AG20443 (cell line): ENCODE data around the gene PSORS1C2.

Experiments used
- DNase-seq: peaks from one replicate; pipeline ENCODE4 v3.0.0; 2012; ENCODE audit warnings: low spot score, mixed read lengths

Gene PSORS1C2

DNA sequence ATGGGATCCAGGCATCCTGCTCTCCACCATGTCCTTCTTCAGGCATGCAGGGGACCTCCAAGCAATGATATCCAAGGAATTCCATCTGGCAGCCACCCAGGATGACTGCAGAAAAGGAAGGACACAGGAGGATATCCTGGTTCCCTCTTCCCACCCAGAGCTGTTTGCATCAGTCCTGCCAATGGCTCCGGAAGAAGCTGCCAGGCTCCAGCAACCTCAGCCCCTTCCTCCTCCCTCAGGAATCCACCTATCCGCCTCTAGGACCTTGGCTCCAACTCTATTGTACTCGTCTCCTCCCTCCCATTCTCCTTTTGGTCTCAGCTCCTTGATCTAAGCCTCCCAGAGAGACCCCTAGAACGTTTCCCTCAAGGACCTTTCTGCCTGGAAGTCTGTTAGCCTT is 733 bp upstream of the PSORS1C2 start:
- peak; percentile 34 for DNase-seq

GRCh38 chr6:31135710-31136109 is 3.2 kb downstream of the PSORS1C2 start:
- no peak for DNase-seq

GRCh38 chr6:31132806-31133205 is 6.1 kb downstream of the PSORS1C2 start:
- DNase-seq, result no peak

DNA sequence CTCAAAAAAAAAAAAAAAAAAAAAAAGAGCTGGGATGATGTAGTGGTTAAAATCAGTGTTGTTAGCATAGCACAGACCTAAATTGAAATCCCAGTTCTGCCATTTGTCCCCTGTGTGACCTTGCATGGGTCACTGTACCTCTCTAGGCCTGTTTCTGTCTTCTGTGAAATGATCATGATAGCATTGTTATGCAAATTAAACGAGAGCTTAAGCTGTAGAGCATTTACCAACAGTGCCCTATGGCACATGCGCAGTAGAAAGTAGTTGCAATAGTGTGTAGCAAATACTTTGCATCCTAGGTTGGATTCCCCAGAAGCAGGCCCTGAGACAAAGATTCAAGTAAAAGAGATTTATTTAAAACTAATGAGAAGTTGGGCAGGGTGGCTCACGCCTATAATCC is 7.3 kb downstream of the PSORS1C2 start:
- DNase-seq, result no peak

DNA sequence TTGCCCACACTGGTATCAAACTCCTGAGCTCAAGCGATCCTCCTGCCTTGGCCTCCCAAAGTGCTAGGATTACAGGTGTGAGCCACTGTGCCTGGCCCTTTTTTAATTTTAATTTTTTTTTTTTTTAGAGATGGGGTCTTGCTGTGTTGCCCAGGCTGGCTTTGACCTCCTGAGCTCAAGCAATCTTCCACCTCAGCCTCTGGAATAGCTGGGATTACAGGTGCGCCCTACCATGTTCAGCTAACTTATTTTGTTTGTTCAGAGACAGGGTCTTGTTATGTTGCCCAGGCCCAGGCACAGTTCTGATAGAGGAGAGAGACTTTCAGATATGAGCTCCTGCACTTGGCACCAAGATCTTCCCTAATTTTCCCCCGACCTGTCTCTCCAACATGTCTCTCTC is 8.1 kb downstream of the PSORS1C2 start:
- no peak for DNase-seq

GRCh38 chr6:31129130-31129529 is 9.7 kb downstream of the PSORS1C2 start:
- no peak for DNase-seq

- DNase-seq, result peak; percentile 63
Measured at GRCh38 chr6:31128093-31128676, 10.7 kb downstream of the PSORS1C2 start.

DNA sequence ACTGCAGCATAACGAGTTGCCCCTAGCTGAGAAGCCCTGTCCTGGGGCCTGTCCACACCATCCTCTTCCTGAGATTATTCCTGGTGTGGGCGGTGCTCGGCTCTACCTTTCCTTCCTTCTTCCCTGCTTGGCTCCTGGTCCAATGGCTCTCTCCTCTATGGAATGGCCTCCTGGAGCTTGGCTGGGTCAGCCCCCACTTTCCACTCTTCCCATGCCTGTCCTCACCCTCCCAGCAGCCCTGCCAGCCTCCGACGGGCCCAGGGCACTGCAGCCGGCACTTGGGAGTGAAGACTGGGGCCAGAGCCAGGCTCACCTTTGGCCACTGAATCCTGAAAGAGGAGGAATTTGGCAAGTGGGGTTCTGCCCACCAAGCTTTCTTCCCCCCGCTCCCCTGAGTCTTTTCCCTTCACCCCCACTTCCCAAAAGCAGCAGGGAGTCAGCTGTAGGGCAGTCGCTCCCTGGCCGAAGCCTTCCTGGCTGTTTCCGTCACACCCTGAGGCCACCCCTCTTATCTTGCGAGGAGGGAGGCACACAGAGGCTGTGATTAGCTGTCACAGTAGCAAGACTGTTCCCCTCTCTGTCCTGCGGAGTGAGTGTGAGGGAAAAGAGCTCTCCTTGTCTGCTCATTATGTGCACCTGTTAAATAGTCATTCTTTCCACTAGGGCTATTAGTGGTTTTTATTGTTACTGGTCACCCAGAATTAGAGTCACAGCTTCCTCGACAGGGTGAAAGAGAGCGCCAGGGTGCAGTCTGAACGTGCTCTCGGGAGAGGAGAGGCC is 12.3 kb downstream of the PSORS1C2 start:
- no peak for DNase-seq

DNA sequence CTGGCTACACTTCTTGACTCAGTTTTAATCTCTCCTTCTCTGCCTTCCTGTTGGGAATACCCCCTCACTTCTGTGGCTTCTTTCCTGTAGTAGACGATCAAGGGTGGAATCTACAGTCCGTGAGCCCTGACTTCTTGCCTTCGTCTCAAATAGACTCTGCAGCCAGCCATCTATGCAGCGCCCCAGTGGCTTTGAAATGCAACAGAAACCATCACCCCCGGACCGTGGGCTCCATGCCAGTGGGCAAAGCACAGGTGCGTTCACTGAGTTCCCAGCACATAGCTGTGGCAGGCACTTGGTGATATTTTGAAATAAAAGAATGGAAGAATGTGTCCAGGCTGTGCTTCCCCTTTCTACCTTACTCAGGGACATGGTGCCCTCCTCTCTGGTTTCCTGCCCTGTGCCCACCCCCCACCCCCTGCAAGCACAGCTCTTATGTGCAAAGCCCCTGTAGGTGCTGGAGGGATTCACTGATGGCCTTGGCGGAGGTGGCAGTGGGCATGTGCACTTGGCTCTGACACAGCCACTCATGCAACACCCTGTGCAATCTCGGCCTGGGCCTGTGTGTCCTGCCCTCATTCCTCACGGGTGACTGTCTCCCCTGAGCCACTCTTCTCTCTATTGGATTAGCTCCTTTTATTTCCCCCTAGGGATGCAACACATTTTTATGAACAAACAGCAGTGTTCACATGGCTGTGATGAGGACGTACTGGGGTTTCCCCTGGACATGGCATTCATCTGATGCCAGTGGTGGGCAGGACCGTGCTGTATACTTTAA is 13.1 kb downstream of the PSORS1C2 start:
- peak; percentile 79 for DNase-seq

GRCh38 chr6:31125162-31125561 is 13.7 kb downstream of the PSORS1C2 start:
- no peak for DNase-seq

DNA sequence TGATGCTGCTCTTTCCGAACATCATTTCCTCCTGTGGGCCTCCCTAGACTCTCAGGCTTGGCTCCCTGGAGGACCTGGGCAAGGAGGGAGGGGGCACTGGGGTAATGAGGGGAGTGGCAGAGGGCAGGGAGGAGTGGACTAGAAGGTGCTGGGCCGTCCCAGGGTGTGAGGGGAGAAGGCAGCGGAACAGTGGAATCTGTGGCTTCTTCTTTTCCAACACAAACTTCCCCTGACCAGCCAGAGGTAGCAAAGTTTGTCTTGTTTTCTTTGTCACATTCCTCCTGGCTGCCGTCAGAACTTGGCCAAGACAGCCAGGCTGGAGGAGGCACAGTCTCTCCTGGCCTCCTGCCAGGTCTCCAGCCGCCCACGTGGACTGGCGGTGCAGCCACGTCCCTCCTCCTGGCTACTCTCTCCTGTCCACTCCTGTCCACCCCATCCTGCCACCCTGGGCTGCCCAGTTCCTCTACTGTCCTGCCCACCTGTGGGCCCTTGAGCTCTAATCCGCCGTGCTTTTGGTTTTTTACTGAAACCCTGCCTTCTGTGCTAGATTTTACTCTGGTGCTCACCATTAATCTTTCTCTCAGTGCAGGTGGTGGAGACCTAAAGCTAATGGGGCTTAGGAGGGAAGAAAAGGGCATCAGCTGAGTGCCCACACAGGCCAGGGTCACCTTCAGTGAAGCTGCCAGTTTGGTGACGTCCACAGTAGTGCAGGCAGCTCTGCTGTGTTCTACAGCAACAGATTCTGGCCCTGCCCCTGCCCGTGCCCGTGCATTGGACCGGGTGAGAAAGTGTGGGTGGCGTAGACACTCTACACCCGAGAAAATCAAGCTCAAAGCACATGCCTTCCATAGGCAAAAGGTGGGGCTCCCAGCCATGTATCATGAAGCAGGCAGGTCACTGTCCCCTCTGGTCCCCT is 15.8 kb downstream of the PSORS1C2 start:
- peak; percentile 86 for DNase-seq

GRCh38 chr6:31121131-31121790 is 17.6 kb downstream of the PSORS1C2 start:
- DNase-seq, result no peak

- no peak for DNase-seq
Measured at GRCh38 chr6:31120151-31120915, 18.5 kb downstream of the PSORS1C2 start, which contains the start of gene CDSN. CDSN (minus strand) TSS chr6:31120446; CDS start chr6:31120419, 27 bp downstream.

DNA sequence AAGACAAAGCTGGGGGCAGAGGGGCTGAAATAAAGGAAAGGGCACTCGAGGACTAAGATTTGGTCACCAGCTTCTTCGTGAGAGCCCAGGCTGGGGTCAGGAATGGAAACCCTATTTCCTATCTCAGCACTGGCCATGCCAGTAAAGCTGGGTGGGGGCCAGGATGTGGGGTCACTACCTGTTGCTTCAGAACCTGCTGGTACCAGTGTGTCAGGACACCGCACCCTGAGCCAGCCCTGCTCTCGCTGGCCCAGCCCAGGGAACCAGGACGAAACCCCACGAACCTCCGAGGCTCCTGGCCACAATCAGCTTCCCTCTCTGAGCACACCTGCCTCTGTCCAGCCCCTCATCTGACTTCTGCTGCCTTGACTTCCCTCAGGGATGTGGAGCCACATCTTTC is 20.7 kb downstream of the PSORS1C2 start:
- no peak for DNase-seq

- peak; percentile 64 for DNase-seq
Measured at GRCh38 chr6:31116661-31117385, 22.0 kb downstream of the PSORS1C2 start.

DNA sequence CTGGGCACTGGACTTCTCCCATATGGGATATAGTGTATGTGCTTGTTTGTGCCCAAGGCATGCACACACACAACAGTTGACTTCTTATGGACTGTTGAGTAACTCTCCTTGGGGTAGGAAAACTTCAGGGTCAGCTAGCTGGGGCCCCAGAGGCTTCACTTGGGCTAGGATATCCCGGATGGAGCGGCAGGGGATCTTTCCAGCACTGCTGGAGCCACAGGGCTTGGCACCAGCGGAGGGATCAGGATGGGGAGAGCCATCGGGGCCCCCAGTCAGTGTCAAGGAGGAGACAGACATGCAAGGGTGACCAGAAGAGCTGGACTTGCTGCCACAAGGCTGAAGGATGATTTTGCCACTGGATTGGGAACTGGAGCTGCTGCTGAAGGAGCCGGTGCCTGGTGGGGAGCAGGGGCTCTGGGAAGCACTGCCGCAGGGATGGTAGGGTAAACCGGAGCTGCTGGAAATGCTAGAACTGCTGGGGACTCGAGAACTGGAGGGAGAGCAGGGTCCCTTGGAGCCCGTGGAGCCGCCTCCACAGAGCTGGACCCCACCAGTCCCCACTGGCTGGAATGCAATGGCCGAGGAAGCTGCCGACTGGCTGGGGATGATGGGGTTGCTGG is 22.8 kb downstream of the PSORS1C2 start:
- no peak for DNase-seq

- peak; percentile 49 for DNase-seq
Measured at GRCh38 chr6:31114970-31115849, 23.7 kb downstream of the PSORS1C2 start.

DNA sequence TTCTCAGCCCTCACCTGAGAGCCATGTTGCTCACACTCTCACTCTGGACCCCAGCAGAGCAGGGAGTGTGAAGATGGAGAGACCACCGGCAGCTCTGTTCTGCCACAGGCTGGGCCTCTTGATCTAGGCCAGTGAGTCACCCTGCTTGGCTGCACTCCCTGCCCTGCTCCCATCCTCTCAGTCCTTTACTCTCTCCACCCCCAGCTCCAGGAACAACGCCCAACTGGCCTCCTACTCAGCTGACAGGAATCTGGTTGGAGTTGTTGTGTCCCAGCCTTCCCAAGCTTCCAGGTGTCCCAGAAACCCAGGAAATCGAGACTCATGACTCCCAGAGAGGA is 24.4 kb downstream of the PSORS1C2 start, which contains the start of gene PSORS1C1:
PSORS1C1 (plus strand) TSS at position 260 of the 338 bp plus-strand sequence. CDS start 14,833 bp downstream, outside the sequence.
- peak; percentile 94 for DNase-seq
